Glomerular endothelial cell (primary cell): ENCODE results near the gene CDK11B. TPM values are rescaled to one million over a fixed set of nuclear protein-coding genes. Genes with fewer than 3 reads are reported as not detected.

ENCODE experiments used
- DNase-seq: peaks from one replicate; pipeline ENCODE4 v3.0.0-alpha.2; 2011; ENCODE audit warnings: low read depth, low spot score; ENCODE audit errors: extremely low read depth
- total RNA-seq: library from RNA; depleted of rRNA; stranded (reverse); fragments of >200 nt; gene quantifications from 2 replicates; pipeline ENCODE4 v1.2.3, GENCODE V29; 2015

CDK11B gene
- total RNA-seq, 1 donor from 2014 or later: 24.3 TPM

DNA sequence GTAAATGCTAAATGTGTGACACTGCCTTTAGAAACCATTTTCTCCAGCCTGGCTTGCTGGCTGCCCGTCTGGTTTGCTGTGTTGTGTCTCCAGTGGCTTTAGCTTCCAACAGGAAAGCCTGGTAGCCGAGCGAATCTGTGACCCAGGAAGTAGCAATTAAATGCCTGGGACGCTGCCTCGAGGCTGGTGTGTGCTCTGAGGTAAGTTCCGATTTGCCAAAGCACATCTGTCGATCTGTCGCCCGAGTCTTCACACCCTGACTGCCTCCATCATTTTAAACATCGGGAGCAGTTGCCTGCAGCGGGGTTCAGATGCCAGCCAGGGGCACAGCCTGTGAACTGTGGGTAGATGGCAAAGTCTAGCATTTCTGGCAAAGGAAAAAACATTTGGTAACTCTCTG lies 41.3 kb downstream of the CDK11B start:
- DNase-seq: no peak

DNA sequence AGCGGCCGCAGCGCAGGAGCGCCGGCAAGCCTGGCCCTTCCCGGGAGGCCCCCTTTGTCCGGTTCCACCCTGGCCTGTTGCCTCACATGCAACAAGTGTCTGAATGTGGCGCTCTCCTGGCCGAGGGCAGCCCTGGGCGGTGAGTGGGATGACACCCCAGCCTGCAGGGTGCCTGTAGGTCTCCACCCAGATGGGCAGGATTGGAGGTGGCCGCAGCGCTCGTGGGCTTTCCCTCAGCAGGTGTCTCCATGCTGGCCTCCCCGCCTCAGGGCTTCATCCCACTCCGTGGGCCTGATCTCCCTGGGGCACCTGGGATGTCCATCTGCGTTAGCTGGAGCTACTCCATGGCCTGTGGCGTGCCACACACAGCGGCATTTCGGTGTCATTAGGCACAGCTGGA lies 42.0 kb downstream of the CDK11B start:
- no peak for DNase-seq

DNA sequence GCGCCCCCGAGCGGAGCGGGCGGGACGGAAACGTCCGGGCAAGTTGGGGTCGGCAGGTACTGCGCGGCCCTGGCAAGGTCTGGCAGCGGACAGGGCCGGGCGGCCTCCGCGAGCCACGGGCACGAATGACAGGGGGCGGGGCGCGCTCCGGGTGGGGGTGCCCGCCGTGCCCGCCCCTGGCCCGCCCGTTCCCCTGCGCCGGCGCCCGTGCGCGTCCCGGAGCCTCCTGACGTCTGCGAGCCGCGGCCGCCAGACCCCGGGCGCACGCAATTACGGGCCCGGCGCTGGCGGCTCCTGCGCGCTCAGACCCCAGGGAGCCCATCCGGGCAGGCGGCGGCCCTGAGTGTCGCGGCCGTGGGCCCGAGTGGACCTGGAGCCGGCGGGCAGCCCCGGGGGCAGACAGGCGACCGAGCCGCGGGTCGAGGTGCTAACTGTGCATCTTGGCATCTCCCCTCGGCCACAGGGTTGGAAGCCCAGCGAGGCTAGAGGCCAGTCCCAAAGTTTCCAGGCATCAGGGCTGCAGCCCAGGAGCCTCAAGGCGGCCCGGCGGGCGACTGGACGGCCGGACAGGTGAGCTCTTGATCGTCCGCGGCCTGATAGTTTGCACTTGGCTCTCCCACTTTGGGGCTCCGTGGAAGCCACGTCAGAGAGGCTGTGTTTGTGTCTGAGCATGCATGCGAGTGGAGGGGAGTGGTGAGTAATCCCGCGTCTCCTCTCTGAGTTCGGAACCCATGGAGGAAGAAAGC lies 42.6 kb downstream of the CDK11B start:
- no peak for DNase-seq

DNA sequence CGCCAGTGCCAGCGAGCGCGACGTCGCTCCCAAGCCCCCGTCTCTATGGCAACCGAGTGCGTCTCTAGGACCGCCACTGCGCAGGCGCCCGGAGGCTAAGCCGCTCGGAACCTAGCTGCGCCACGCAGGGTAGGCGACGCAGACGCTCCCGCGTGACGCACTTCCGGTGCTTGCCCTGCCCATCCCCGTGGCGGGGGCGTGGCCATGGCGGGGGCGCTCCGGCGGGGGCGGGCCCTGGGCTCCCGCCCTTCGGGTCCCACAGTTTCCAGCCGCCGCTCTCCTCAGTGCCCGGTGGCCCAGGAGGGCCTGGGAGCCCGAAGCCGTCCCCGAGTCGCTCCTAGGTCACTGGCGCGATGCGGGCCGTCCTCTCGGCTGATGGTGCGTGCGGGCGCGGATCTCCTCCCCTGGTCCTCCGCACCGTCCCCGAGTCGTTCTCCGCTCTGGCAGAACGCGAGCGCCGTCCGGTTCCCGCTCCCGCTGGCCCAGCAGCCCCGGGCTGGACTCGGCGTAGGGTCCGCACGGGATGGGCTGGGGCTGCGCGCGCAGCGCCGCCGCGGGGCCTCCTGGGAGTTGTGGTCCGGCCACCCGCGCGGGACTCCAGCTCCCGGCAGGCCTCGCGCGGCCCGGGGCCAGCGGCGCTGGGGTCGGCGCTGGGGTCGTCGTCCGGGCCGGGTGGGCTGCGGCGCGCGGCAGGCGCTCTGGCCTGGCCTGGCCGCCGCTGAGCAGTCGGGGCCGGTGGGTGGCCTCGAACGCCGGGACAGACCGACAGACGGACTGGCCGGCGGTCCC lies 43.4 kb downstream of the CDK11B start, which contains the start of gene MIB2:
MIB2 (plus strand) TSS at position 245 of the 789 bp plus-strand sequence. CDS start 7,953 bp downstream, outside the sequence.
- peak; percentile 58 for DNase-seq

DNA sequence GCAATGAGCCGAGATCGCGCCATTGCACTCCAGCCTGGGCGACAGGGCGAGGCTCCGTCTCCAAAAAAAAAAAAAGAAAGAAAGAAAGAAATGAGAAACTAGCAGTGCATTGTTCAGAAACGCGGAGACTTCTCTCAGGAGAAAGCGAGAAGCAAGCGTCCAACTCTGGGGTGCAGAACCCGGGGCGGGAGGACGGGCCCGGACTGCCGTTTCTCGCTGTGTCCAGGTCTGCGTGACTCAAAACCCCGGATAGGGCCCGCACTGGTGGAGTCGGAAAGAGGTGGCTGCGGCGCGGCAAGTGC lies 43.9 kb downstream of the CDK11B start:
- no peak for DNase-seq

DNA sequence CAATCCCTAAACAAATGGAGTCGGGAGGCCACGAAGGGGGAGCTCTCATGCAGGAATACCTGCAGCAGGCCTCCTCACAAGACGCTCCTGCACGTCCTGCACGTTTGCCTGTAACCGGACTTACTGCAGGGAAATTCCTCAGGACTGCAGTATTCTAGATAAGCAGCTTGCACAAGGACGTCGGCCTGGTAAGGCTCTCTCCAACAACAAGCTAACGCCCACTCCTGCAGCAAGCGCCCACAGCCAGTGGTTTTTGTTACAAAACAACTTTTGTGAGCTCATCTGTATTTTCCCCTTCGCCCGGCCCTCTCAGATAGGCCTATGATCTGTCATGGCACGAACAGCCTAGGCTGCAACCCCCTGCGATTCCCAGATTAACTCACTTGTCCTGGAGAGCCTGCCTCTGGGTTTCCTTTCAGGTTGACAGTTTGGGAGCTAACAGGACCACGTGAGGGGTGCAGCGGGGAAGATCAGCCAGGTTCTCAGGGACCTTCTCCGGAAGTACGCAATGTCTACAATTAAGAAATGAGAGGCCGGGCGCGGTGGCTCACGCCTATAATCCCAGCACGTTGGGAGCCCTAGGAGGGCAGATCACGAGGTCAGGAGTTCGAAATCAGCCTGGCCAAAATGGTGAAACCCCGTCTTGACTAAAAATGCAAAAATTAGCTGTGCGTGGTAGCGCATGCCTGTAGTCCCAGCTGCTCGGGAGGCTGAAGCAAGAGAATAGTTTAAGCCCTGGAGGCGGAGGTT lies 44.4 kb downstream of the CDK11B start:
- no peak for DNase-seq

DNA sequence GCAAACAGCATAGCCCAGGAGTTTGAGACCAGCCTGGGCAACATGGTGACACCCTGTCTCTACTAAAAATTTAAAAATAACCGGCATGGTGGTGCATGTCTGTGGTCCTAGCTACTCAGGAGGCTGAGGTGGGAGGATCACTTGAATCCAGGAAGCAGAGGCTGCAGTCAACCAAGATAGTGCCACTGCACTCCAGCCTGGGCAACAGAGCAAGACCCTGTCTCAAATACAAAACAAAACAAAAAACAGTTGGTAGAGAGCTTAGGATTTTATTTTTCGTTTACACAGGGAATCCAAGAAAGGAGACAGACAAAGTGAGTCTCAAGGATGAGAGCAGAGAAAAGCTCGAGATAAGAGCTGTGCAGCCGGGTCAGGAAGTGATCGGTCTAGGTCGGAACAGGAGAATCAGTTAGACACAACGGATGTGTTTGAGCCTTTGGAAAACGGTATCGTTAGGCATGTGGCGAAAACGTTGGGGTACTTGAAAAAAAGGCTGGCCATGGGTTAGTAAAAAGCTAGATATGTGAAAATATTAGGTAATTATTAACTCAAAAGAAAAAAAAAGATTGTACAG lies 45.2 kb downstream of the CDK11B start:
- no peak for DNase-seq

DNA sequence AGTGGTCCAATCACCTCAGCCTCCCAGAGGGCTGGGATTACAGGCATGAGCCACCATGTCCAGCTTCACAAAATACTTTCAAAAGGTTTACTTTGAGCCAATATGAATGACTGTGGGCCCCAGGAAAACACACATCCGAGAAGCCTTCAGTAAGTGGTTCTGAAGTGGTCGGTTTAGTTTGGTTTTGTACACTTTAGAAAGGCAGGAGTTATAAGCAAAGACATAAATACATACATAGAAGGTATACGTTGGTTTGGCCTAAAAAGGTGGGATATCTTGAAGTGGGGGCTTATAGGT lies 46.8 kb downstream of the CDK11B start:
- DNase-seq: no peak

DNA sequence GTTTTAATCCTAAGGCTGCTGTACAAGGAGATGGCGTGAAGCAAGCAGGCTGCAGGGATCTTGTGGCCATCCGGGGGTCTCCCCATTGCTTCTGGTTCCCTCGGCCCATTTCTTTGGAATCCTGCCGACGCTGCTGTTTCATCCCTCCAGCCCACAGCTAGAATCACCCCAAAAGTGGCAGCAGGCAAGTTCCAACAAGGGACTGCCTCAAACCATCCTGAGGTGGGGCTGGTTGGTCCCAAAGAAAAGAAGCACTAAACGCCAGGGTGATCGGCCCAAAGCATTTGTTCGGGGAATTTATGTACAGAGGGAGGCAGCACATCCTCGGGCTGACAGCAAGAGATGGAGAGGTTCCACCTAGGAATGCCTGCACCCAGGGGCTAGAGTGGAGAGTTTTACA lies 48.0 kb downstream of the CDK11B start:
- DNase-seq: no peak

DNA sequence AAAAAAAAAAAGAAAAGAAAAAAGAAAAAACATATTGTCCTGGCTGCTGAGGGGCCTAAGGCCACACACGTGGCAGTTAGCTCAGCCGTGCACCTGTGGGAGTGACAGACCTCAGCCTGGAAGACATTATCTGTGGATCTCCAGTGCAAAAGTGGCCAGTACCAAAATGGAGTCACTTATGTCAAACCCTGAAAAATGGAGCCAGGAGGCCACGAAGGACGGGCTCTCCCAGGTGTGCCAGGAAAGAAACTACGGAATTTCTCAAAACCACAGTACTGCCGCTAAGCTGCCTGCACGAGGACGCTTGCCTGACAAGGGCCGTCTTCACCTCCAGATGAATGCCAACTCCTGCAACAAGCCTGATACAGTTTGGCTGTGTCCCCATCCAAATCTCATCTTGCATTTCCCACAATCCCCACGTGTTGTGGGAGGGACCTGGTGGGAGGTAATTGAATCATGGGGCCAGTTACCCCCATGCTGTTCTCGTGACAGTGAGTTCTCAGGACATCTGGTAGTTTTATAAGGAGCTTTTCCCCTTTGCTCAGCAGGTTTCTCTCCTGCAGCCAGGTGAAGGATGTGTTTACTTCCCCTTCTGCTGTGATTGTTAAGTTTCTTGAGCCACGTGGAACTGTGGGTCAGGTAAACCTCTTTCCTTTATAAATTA lies 48.9 kb downstream of the CDK11B start:
- no peak for DNase-seq

DNA sequence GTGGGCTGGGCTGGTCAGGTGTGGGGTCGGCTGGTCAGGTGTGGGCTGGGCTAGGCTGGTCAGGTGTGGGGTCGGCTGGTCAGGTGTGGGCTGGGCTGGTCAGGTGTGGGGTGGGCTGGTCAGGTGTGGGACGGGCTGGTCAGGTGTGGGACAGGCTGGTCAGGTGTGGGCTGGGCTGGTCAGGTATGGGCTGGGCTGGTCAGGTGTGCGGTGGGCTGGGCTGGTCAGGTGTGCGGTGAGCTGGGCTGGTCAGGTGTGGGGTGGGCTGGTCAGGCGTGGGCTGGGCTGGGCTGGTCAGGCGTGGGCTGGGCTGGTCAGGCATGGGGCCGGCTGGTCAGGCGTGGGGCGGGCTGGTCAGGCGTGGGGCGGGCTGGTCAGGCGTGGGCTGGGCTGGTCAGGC lies 52.6 kb downstream of the CDK11B start:
- no peak for DNase-seq

DNA sequence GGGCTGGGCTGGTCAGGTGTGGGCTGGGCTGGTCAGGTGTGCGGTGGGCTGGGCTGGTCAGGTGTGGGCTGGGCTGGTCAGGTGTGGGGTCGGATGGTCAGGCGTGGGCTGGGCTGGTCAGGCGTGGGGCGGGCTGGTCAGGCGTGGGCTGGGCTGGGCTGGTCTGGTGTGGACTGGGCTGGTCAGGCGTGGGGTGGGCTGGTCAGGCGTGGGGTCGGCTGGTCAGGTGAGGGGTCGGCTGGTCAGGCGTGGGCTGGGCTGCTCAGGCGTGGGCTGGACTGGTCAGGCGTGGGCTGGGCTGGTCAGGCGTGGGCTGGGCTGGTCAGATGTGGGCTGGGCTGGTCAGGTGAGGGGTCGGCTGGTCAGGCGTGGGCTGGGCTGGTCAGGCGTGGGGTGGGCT lies 53.1 kb downstream of the CDK11B start:
- DNase-seq: no peak

DNA sequence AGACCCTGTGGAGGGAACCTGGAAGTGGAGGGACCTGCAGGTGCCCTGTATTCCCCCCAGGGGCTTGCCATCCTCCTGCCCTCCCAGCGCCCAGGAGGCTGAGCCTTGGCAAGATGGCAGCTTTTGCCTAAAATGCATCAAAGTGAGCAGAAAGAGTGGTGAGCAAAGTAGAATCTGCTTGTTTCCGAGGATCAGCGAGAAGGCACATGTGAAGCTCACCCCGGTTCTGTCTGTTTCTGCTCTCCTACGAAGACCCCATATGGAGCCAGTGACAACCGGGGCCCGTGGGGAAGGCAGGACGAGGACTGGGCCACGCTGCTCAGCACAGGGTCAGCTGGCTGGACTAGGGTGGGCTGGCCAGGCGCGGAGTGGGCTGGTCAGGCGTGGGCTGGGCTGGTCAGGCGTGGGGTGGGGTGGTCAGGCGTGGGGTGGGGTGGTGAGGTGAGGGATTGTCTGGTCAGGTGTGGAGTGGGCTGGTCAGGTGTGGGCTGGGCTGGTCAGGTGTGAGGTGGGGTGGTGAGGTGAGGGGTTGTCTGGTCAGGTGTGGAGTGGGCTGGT lies 53.7 kb downstream of the CDK11B start:
- no peak for DNase-seq

DNA sequence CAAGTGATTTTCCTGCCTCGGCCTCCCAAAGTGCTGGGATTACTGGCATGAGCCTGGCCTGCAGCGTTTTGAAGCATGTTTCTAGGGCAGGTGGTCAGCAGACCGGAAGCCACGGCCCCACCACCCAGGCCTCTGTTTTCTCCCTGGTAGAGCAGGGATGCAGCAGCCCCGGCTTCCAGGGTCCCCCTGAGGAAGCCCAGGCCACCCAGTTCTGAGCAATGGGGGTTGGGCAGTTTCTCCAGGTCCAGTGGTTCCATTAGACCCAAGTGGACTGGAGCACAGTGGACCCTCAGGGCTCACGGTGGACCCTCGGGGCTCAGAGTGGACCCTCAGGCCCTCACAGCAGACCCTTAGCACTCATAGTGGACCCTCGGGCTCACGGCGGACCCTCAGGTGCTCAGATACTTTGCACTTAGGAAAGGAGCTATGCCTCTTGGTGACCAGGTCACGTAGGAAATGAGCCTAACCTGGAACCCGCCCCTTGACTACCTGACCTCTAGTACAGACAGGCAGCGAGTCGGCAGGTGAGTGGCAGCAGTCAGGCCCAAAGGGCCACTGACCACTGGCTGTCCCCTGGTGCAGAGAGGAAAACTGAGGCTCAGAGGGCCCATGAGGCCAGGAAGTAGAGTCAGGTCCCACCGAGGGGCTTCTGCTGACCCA lies 54.3 kb downstream of the CDK11B start:
- no peak for DNase-seq

DNA sequence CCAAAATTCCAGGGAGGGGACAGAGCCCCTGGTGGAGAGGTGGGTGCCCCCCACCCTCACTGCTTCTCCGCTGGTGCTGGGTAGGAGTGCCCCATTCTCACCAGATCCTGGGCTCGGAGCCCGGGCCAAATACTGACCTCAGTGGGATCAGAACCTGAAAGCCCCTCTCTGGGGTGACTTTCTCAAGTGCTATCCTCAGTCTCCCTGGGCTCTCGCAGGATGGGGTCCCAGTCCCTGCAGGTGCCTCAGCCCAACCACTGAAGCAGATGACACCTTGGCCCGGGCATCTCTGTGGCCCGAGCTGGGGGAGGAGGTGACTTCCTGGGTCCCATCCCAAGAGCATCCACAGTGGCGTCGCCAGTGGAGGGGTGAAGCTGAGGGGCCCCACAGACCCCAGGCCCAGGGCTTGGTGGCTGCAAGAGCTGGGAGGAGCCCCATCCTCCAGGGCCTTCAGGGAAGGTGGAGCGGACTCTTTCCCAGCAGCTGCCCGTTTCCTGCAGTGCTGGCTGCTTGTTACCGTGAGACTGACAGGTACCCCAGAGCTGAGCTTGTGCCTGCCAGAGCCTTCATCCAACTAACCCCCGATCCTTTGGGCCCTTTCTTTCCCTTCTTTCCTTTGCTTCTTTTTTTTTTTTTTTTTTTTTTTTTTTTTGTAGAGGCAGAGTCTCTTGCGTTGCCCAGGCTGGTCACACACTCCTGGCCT lies 55.0 kb downstream of the CDK11B start:
- DNase-seq: no peak

DNA sequence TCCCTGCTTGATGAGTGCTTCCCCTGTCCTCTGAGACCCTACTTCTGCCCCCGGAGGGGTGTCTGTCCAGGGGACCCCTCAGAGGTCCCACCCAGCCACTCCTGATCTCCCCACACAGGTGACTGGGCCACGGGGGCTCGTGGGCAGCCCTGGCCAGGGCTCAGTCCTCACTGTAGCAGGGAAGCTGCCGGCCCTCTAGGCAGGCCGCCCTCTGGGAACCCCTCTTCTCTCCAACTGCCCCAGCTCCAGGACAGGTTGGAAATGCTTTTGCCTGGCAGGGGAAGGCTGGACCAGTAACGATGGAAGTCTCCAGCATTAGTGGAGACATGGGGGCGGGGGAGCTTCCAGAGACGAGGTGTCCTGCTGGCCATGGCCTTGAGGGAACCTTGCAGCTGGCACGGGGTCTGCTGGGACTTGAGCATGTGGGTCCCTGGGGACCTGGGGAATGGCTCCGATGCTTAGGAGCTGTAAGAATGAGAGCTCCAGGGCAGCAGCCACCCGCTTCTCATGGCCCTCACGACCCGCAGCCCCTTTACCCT lies 55.8 kb downstream of the CDK11B start:
- no peak for DNase-seq

DNA sequence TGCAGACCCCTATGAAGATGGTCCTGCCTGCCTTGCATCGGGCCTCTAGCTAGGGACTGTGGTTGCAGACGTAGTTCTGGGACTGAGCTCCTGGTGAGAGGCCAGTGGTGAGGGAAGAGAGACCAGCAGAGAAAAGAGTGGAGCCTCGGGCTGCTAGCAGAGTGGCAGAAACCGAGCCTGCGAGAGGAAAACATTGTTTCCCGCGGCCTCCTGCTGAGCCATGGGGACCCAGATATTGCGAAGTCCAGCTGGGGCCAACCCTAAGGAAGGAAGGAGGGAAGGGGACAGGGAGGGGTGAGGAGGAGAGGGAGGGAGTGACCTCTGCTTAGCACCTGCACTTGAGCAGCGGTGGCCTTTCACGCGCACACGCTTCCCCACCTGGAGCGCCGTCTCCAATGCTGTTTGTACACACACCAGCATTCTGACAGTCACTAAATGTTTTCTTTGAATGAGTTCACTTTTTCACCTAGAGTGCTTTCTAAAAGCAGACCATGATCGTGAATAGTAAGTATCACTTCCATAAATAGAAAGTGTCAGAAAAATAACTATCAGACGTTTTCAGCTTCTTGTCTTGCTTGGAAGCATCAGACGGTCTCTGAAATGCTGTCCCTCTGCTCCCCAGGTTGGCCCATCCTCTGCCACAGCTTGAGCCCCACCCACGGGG lies 56.4 kb downstream of the CDK11B start:
- no peak for DNase-seq

DNA sequence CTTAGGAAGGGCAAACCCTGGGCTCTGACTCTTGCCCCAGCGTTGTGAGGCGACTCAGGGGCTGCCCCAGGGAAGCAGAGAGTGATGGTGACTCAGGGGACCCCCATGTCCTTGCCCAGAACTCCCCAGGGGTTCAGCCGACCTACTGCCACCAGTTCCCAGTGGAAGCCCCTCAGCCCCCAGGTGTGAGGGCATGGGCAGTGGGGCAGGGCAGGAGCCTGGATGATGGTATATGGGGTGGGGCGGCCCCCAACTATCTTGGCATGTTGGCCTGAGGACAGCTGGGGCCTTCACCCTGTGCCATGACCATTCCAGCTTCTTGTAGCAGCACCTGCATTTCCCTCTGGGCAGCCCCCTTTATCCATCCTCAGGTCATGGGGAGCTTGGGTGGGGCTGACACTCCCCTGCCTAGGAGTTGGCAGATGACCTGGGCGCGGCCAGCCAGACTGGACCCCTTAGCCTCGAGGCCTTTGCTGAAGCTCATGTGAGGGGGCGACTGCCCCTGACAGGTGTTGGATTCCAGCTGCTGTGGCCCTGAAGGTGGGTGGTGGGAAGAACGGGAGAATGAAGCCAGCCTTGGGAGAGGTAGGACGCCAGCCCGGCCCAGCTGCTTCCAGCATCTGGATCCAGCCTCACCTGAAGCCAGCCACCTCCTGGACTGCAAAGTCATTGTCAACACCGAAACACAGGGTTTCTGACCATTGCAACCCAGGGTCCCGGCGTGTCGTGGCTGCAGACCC lies 57.1 kb downstream of the CDK11B start:
- no peak for DNase-seq
